ENCODE measurements around the gene XKR7.

XKR7 gene

GRCh38 chr20:31922181-31922580 lies 45.8 kb upstream of the XKR7 start:
- intact Hi-C loops (cut with DNase I; ENCODE audit: low total_unique reads) = no loop called here
- Histone ChIP-seq H3K9me3 (no peaks in the 10 kb centered on the region), H3K36me3 (no peaks in the 10 kb centered on the region), H3K27ac (no peak overlapping the region), H3K27me3 (peaks cover 0 to 40% of the 10 kb centered on the region in 2 donors), H3K4me1 (no peaks in the 10 kb centered on the region), H3K4me3 (no peak overlapping the region)
- peak in 1 of 2 donors; percentile 5 for DNase-seq
- TF ChIP-seq CTCF (IDR thresholded peaks at IDR 0.05) = no peak

GRCh38 chr20:31922588-31922987 lies 45.4 kb upstream of the XKR7 start:
- Histone ChIP-seq H3K9me3 (no peaks in the 10 kb centered on the region), H3K4me3 (no peak overlapping the region), H3K4me1 (no peaks in the 10 kb centered on the region), H3K27ac (no peak overlapping the region), H3K27me3 (peaks cover 0 to 40% of the 10 kb centered on the region in 2 donors), H3K36me3 (no peaks in the 10 kb centered on the region)
- DNase-seq = no peak
- TF ChIP-seq CTCF (IDR thresholded peaks at IDR 0.05) = no peak
- intact Hi-C loops (cut with DNase I; ENCODE audit: low total_unique reads) = no loop called here

GRCh38 chr20:31923388-31924331 lies 44.3 kb upstream of the XKR7 start:
- intact Hi-C loops (cut with DNase I; ENCODE audit: low total_unique reads) = no loop called here
- Histone ChIP-seq H3K27ac (no peak overlapping the region), H3K36me3 (no peaks in the 10 kb centered on the region), H3K27me3 (peaks cover 0 to 40% of the 10 kb centered on the region in 2 donors), H3K4me1 (no peaks in the 10 kb centered on the region), H3K9me3 (no peaks in the 10 kb centered on the region), H3K4me3 (no peak overlapping the region)
- peak in 1 of 2 donors; percentile 55 for DNase-seq
- TF ChIP-seq CTCF (IDR thresholded peaks at IDR 0.05) = no peak

- Histone ChIP-seq H3K27me3 (peaks cover 0 to 39% of the 10 kb centered on the region in 2 donors), H3K27ac (no peak overlapping the region), H3K36me3 (no peaks in the 10 kb centered on the region), H3K4me3 (no peak overlapping the region), H3K9me3 (no peaks in the 10 kb centered on the region), H3K4me1 (no peaks in the 10 kb centered on the region)
- intact Hi-C loops (cut with DNase I; ENCODE audit: low total_unique reads) = no loop called here
- DNase-seq = no peak
- TF ChIP-seq CTCF (IDR thresholded peaks at IDR 0.05) = no peak
Measured at GRCh38 chr20:31924561-31924960, 43.4 kb upstream of the XKR7 start.

GRCh38 chr20:31925631-31926030 lies 42.3 kb upstream of the XKR7 start:
- peak in 1 of 2 donors; percentile 46 for DNase-seq
- no peak overlapping the region for H3K4me3 ChIP-seq
- H3K27ac ChIP-seq = no peak overlapping the region
- intact Hi-C loops (cut with DNase I; ENCODE audit: low total_unique reads) = no loop called here
- peaks cover 0 to 30% of the 10 kb centered on the region in 2 donors for H3K27me3 ChIP-seq
- H3K4me1 ChIP-seq = no peaks in the 10 kb centered on the region
- H3K9me3 ChIP-seq = no peaks in the 10 kb centered on the region
- TF ChIP-seq CTCF (IDR thresholded peaks at IDR 0.05) = no peak
- H3K36me3 ChIP-seq = no peaks in the 10 kb centered on the region

Measured in tibial artery (tissue), 4 donors.